IgD-negative memory B cell (primary cell): Measurements from ENCODE around the gene SMAD9. TPM values are rescaled to one million over a fixed set of nuclear protein-coding genes. Genes with fewer than 3 reads are reported as not detected.

Source experiments
- H3K27ac Mint-ChIP-seq, 3 donors: one replicate each; pipeline ENCODE4 v1.8.0; 2020 to 2022; ENCODE audit warnings: mild to moderate bottlenecking in 3 of 3, mixed read lengths in 3 of 3, moderate library complexity in 1 of 3
- H3K27me3 Mint-ChIP-seq: one replicate; pipeline ENCODE4 v1.8.0; 2021; ENCODE audit warnings: mixed read lengths
- H3K36me3 Mint-ChIP-seq: one replicate; pipeline ENCODE4 v1.8.0; 2020; ENCODE audit warnings: mild to moderate bottlenecking, mixed read lengths
- H3K4me1 Mint-ChIP-seq, 3 donors: one replicate each; pipeline ENCODE4 v1.8.0; 2020 to 2022; ENCODE audit warnings: mixed read lengths in 3 of 3, mild to moderate bottlenecking in 1 of 3
- H3K4me3 Mint-ChIP-seq, 4 donors: one replicate each; pipeline ENCODE4 v1.8.0; 2020 to 2022; ENCODE audit warnings: mild to moderate bottlenecking in 4 of 4, mixed read lengths in 4 of 4, moderate library complexity in 3 of 4
- H3K9me3 Mint-ChIP-seq, 3 donors: one replicate each; pipeline ENCODE4 v1.8.0; 2020 to 2021; ENCODE audit warnings: mixed read lengths in 3 of 3, mild to moderate bottlenecking in 1 of 3
- polyA plus RNA-seq: library from polyadenylated mRNA; unstranded; fragments of 300-500 nt; fragmentation: Illumina TruSeq; gene quantifications from one replicate; pipeline ENCODE4 v1.2.3, GENCODE V29; 2021

Gene SMAD9
- polyA plus RNA-seq, 1 donor from 2014 or later: 0.04 TPM

- Mint-ChIP-seq H3K4me1 (peaks cover 0 to 1% (median 0%) of the 10 kb centered on the region in 3 donors), H3K27me3 (peaks cover 13% of the 10 kb centered on the region), H3K36me3 (no peaks in the 10 kb centered on the region), H3K27ac (no peak overlapping the region), H3K9me3 (no peaks in the 10 kb centered on the region), H3K4me3 (no peak overlapping the region)
Observed at GRCh38 chr13:36865265-36865664, 54.8 kb downstream of the SMAD9 start.

GRCh38 chr13:36862722-36863121, 57.3 kb downstream of the SMAD9 start:
- Mint-ChIP-seq H3K9me3 (no peaks in the 10 kb centered on the region), H3K36me3 (no peaks in the 10 kb centered on the region), H3K4me1 (peaks cover 0 to 1% (median 0%) of the 10 kb centered on the region in 3 donors), H3K27ac (no peak overlapping the region), H3K4me3 (no peak overlapping the region), H3K27me3 (peaks cover 14% of the 10 kb centered on the region)

- peaks cover 14% of the 10 kb centered on the region for H3K27me3 Mint-ChIP-seq
- H3K9me3 Mint-ChIP-seq: no peaks in the 10 kb centered on the region
- H3K4me3 Mint-ChIP-seq: no peak overlapping the region
Observed at GRCh38 chr13:36862002-36862685, 57.9 kb downstream of the SMAD9 start.

GRCh38 chr13:36859259-36859658, 60.8 kb downstream of the SMAD9 start:
- H3K27ac Mint-ChIP-seq: no peak overlapping the region
- H3K4me1 Mint-ChIP-seq: no peaks in the 10 kb centered on the region
- no peak overlapping the region for H3K4me3 Mint-ChIP-seq
- no peaks in the 10 kb centered on the region for H3K36me3 Mint-ChIP-seq
- no peaks in the 10 kb centered on the region for H3K9me3 Mint-ChIP-seq
- peaks cover 13% of the 10 kb centered on the region for H3K27me3 Mint-ChIP-seq

More at GRCh38 chr13:36862002-36862685, 57.9 kb downstream of the SMAD9 start:
- H3K36me3 Mint-ChIP-seq: no peaks in the 10 kb centered on the region
- H3K4me1 Mint-ChIP-seq: peaks cover 0 to 1% (median 0%) of the 10 kb centered on the region in 3 donors
- peak overlapping the region in 1 of 3 donors; percentile 35 for H3K27ac Mint-ChIP-seq

GRCh38 chr13:36858290-36858689, 61.7 kb downstream of the SMAD9 start:
- no peaks in the 10 kb centered on the region for H3K9me3 Mint-ChIP-seq
- peaks cover 0 to 1% (median 0%) of the 10 kb centered on the region in 3 donors for H3K4me1 Mint-ChIP-seq
- H3K36me3 Mint-ChIP-seq: no peaks in the 10 kb centered on the region
- no peak overlapping the region for H3K4me3 Mint-ChIP-seq
- no peak overlapping the region for H3K27ac Mint-ChIP-seq
- H3K27me3 Mint-ChIP-seq: peaks cover 10% of the 10 kb centered on the region

- Mint-ChIP-seq H3K27me3 (peaks cover 10% of the 10 kb centered on the region), H3K4me1 (peaks cover 0 to 1% (median 0%) of the 10 kb centered on the region in 3 donors), H3K36me3 (no peaks in the 10 kb centered on the region), H3K27ac (no peak overlapping the region), H3K9me3 (no peaks in the 10 kb centered on the region), H3K4me3 (no peak overlapping the region)
Observed at GRCh38 chr13:36857253-36857652, 62.8 kb downstream of the SMAD9 start.

- Mint-ChIP-seq H3K4me3 (no peak overlapping the region), H3K9me3 (no peaks in the 10 kb centered on the region), H3K36me3 (no peaks in the 10 kb centered on the region), H3K27ac (no peak overlapping the region), H3K27me3 (peaks cover 2% of the 10 kb centered on the region), H3K4me1 (peaks cover 0 to 1% (median 0%) of the 10 kb centered on the region in 3 donors)
Observed at GRCh38 chr13:36850790-36851438, 69.1 kb downstream of the SMAD9 start.

GRCh38 chr13:36848199-36848982, 71.6 kb downstream of the SMAD9 start:
- no peak overlapping the region for H3K27ac Mint-ChIP-seq

GRCh38 chr13:36847606-36848005, 72.4 kb downstream of the SMAD9 start:
- Mint-ChIP-seq H3K4me1 (peaks cover 0 to 2% (median 0%) of the 10 kb centered on the region in 3 donors), H3K4me3 (no peak overlapping the region), H3K36me3 (no peaks in the 10 kb centered on the region), H3K27me3 (no peaks in the 10 kb centered on the region), H3K27ac (no peak overlapping the region), H3K9me3 (no peaks in the 10 kb centered on the region)

More at GRCh38 chr13:36848199-36848982, 71.6 kb downstream of the SMAD9 start:
- Mint-ChIP-seq H3K9me3 (no peaks in the 10 kb centered on the region), H3K4me3 (no peak overlapping the region), H3K27me3 (no peaks in the 10 kb centered on the region), H3K36me3 (no peaks in the 10 kb centered on the region), H3K4me1 (peaks cover 0 to 2% (median 0%) of the 10 kb centered on the region in 3 donors)

- no peaks in the 10 kb centered on the region for H3K9me3 Mint-ChIP-seq
- H3K27ac Mint-ChIP-seq: no peak overlapping the region
- peaks cover 0 to 3% (median 0%) of the 10 kb centered on the region in 3 donors for H3K4me1 Mint-ChIP-seq
- no peak overlapping the region for H3K4me3 Mint-ChIP-seq
- no peaks in the 10 kb centered on the region for H3K27me3 Mint-ChIP-seq
- peaks cover 6% of the 10 kb centered on the region for H3K36me3 Mint-ChIP-seq
Observed at GRCh38 chr13:36841391-36841790, 78.6 kb downstream of the SMAD9 start.

- Mint-ChIP-seq H3K27ac (peak overlapping the region in 1 of 3 donors; percentile 13), H3K4me3 (no peak overlapping the region), H3K27me3 (no peaks in the 10 kb centered on the region), H3K36me3 (peaks cover 6% of the 10 kb centered on the region), H3K9me3 (no peaks in the 10 kb centered on the region), H3K4me1 (peaks cover 0 to 3% (median 0%) of the 10 kb centered on the region in 3 donors)
Observed at GRCh38 chr13:36840718-36841250, 79.3 kb downstream of the SMAD9 start.

GRCh38 chr13:36839981-36840380, 80.1 kb downstream of the SMAD9 start:
- Mint-ChIP-seq H3K9me3 (no peaks in the 10 kb centered on the region), H3K4me3 (peak overlapping the region in 1 of 4 donors; percentile 65), H3K36me3 (peaks cover 8% of the 10 kb centered on the region), H3K27me3 (no peaks in the 10 kb centered on the region), H3K27ac (no peak overlapping the region), H3K4me1 (peaks cover 0 to 2% (median 0%) of the 10 kb centered on the region in 3 donors)

- Mint-ChIP-seq H3K4me1 (peaks cover 0 to 2% (median 0%) of the 10 kb centered on the region in 3 donors), H3K4me3 (no peak overlapping the region), H3K27ac (no peak overlapping the region), H3K36me3 (peaks cover 8% of the 10 kb centered on the region), H3K27me3 (no peaks in the 10 kb centered on the region), H3K9me3 (no peaks in the 10 kb centered on the region)
Observed at GRCh38 chr13:36839281-36839680, 80.8 kb downstream of the SMAD9 start.

- Mint-ChIP-seq H3K4me3 (no peak overlapping the region), H3K4me1 (peaks cover 0 to 2% (median 0%) of the 10 kb centered on the region in 3 donors), H3K9me3 (no peaks in the 10 kb centered on the region), H3K36me3 (peaks cover 8% of the 10 kb centered on the region), H3K27ac (no peak overlapping the region), H3K27me3 (no peaks in the 10 kb centered on the region)
Observed at GRCh38 chr13:36837354-36838092, 82.5 kb downstream of the SMAD9 start.
